GM23338 (cell line): ENCODE results near the gene LILRB1. TPM values are rescaled to one million over a fixed set of nuclear protein-coding genes. Genes with fewer than 3 reads are reported as not detected.

Source experiments
- ATAC-seq: fragments of 200-7000 bp; cut with Tn5 transposase; 3 replicates; pipeline ENCODE4 v1.9.1; 2020
- DNase-seq: peaks from one replicate; pipeline ENCODE4 v3.0.0-alpha.2; 2015; ENCODE audit warnings: low spot score
- H2AFZ ChIP-seq: fragments of 200-600 bp; sonication (generic); 2 replicates; pipeline ENCODE4 v1.8.0; 2016; ENCODE audit warnings: antibody characterized with exemption, mild to moderate bottlenecking, moderate library complexity
- H3F3A ChIP-seq: fragments of 200-600 bp; sonication (generic); replicated peaks from 2 replicates; pipeline ENCODE4 v1.8.0; 2017; ENCODE audit warnings: antibody characterized with exemption, mixed run types, low read depth
- H3K27ac ChIP-seq: fragments of 200-600 bp; sonication (generic); 2 replicates; pipeline ENCODE4 v1.6.1; 2016; ENCODE audit warnings: low read depth
- H3K27me3 ChIP-seq: fragments of 200-600 bp; sonication (generic); 2 replicates; pipeline ENCODE4 v1.8.0; 2016; ENCODE audit warnings: mild to moderate bottlenecking, mixed run types, moderate library complexity; ENCODE audit not compliant: insufficient read depth
- H3K36me3 ChIP-seq: fragments of 200-600 bp; sonication (generic); 2 replicates; pipeline ENCODE4 v1.8.0; 2016; ENCODE audit warnings: mild to moderate bottlenecking; ENCODE audit not compliant: insufficient read depth
- H3K4me1 ChIP-seq: fragments of 200-600 bp; sonication (generic); 2 replicates; pipeline ENCODE4 v1.8.0; 2016; ENCODE audit warnings: mild to moderate bottlenecking, moderate library complexity; ENCODE audit not compliant: insufficient read depth
- H3K4me2 ChIP-seq: fragments of 200-600 bp; sonication (generic); 2 replicates; pipeline ENCODE4 v1.7.1; 2017; ENCODE audit warnings: mixed run types
- H3K4me3 ChIP-seq: fragments of 200-600 bp; sonication (generic); 2 replicates; pipeline ENCODE4 v1.6.1; 2016; ENCODE audit warnings: mixed run types
- H3K79me2 ChIP-seq: fragments of 200-600 bp; sonication (generic); replicated peaks from 2 replicates; pipeline ENCODE4 v1.8.0; 2017; ENCODE audit warnings: mild to moderate bottlenecking; ENCODE audit not compliant: insufficient read depth
- H3K9me2 ChIP-seq: fragments of 200-600 bp; sonication (generic); 2 replicates; pipeline ENCODE4 v1.8.0; 2017; ENCODE audit not compliant: insufficient read depth
- H4K20me1 ChIP-seq: fragments of 200-600 bp; sonication (generic); replicated peaks from 2 replicates; pipeline ENCODE4 v1.8.0; 2017; ENCODE audit warnings: mild to moderate bottlenecking; ENCODE audit not compliant: insufficient read depth
- H3K27ac Mint-ChIP-seq: 2 replicates; pipeline ENCODE4 v1.8.0; 2020; ENCODE audit warnings: inconsistent platforms, mild to moderate bottlenecking, moderate library complexity, mixed read lengths
- H3K27me3 Mint-ChIP-seq: 3 replicates; pipeline ENCODE4 v1.8.0; 2022; ENCODE audit warnings: low read depth, mild to moderate bottlenecking, moderate library complexity, mixed read lengths, inconsistent platforms; ENCODE audit not compliant: insufficient read depth, poor library complexity
- H3K36me3 Mint-ChIP-seq: 3 replicates; pipeline ENCODE4 v1.8.0; 2021; ENCODE audit warnings: low read depth, mild to moderate bottlenecking, inconsistent platforms, moderate library complexity, mixed read lengths
- H3K4me1 Mint-ChIP-seq: 3 replicates; pipeline ENCODE4 v1.8.0; 2020; ENCODE audit warnings: mild to moderate bottlenecking, inconsistent platforms, mixed read lengths
- H3K4me3 Mint-ChIP-seq: 3 replicates; pipeline ENCODE4 v1.8.0; 2021; ENCODE audit warnings: moderate library complexity, mild to moderate bottlenecking, inconsistent platforms, mixed read lengths
- H3K9me3 Mint-ChIP-seq: 3 replicates; pipeline ENCODE4 v1.8.0; 2020; ENCODE audit warnings: moderate library complexity, mild to moderate bottlenecking, inconsistent platforms, mixed read lengths
- EZH2 ChIP-seq: fragments of 200-600 bp; sonication (generic); IDR thresholded peaks from one replicate; pipeline ENCODE4 v1.8.0; 2017; ENCODE audit warnings: antibody characterized with exemption, mild to moderate bottlenecking, low read depth; ENCODE audit not compliant: unreplicated experiment
- NANOG ChIP-seq: IDR thresholded peaks from 2 replicates; pipeline ENCODE4 v1.6.1; 2016; ENCODE audit warnings: antibody characterized with exemption, borderline replicate concordance
- ZNF114 ChIP-seq: fragments of 250-450 bp; sonication (Bioruptor Pico); IDR thresholded peaks from 2 replicates; pipeline ENCODE4 v1.5.0; 2020; ENCODE audit warnings: mild to moderate bottlenecking, moderate library complexity
- polyA plus RNA-seq: library from polyadenylated mRNA; unstranded; fragments of >200 nt; fragmentation: Nextera tagmentation; extraction: Ambion mirVana; gene quantifications from 2 replicates; pipeline ENCODE4 v1.2.1, GENCODE V29; 2016
- total RNA-seq: library from RNA; depleted of rRNA; stranded (reverse); fragments of >200 nt; shearing (Covaris generic); gene quantifications from 2 replicates; pipeline ENCODE4 v1.2.3, GENCODE V29; 2014
- TF ChIP-seq, protein P1 (sequence below): fragments of 250-450 bp; sonication (Bioruptor Pico); IDR thresholded peaks from 2 replicates; pipeline ENCODE4 v1.5.0; 2020; ENCODE audit warnings: mild to moderate bottlenecking, moderate library complexity
- TF ChIP-seq, protein P2 (sequence below): IDR thresholded peaks from 2 replicates; pipeline ENCODE4 v1.6.1; 2016; ENCODE audit warnings: antibody characterized with exemption

Gene LILRB1
- total and polyA plus RNA-seq, 2 experiments from 2014 or later = 0.14 TPM; not detected in 1

DNA sequence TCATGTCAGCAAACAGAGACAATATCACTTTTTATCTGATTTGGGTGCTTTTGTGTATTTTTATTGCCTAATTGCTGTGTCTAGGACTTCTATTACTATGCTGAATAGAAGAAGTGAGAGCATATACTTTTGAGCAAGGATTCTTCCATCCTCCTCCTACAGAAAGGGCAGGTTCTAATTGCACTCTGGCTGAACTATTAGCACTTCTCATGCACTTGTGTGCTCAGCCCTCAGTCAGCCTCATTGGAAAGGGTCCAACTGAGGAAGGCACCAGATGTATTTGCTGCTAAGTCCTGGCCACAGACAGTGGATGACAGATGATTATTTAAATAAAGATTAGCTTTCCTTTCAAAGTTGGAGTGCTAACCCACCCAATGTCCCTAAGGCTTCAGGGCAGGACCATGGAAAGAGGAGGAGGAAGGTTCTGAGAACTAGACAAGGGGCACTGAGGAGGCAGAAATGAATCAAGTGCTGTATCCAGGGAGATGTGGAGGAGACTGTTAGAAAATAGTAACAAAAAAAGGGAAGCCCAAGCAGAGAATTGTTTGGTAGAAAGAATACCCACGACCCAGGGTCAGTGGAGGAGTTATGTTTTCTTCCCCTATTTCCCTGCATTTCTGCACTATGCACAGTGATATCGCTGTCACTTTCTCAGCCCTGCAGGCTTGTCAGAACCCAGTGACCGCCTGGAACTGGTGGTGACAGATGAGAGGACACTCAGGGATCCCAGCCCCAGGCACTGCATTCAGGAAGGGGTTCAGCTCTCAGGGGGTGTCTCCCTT is 40.5 kb downstream of the LILRB1 start:
- H2AFZ ChIP-seq = no peak overlapping the region
- H3K9me3 Mint-ChIP-seq = peaks cover 84% of the 10 kb centered on the region
- no peaks in the 10 kb centered on the region for H3K4me1 Mint-ChIP-seq
- H3K27ac Mint-ChIP-seq = no peak overlapping the region
- no peaks in the 10 kb centered on the region for H3K36me3 ChIP-seq
- no peaks in the 10 kb centered on the region for H3F3A ChIP-seq
- no peaks in the 10 kb centered on the region for H3K27me3 ChIP-seq
- peaks cover 7% of the 10 kb centered on the region for H3K27me3 Mint-ChIP-seq
- no peak overlapping the region for H3K4me3 Mint-ChIP-seq
- no peaks in the 10 kb centered on the region for H3K79me2 ChIP-seq
- TF ChIP-seq, protein P1, sequence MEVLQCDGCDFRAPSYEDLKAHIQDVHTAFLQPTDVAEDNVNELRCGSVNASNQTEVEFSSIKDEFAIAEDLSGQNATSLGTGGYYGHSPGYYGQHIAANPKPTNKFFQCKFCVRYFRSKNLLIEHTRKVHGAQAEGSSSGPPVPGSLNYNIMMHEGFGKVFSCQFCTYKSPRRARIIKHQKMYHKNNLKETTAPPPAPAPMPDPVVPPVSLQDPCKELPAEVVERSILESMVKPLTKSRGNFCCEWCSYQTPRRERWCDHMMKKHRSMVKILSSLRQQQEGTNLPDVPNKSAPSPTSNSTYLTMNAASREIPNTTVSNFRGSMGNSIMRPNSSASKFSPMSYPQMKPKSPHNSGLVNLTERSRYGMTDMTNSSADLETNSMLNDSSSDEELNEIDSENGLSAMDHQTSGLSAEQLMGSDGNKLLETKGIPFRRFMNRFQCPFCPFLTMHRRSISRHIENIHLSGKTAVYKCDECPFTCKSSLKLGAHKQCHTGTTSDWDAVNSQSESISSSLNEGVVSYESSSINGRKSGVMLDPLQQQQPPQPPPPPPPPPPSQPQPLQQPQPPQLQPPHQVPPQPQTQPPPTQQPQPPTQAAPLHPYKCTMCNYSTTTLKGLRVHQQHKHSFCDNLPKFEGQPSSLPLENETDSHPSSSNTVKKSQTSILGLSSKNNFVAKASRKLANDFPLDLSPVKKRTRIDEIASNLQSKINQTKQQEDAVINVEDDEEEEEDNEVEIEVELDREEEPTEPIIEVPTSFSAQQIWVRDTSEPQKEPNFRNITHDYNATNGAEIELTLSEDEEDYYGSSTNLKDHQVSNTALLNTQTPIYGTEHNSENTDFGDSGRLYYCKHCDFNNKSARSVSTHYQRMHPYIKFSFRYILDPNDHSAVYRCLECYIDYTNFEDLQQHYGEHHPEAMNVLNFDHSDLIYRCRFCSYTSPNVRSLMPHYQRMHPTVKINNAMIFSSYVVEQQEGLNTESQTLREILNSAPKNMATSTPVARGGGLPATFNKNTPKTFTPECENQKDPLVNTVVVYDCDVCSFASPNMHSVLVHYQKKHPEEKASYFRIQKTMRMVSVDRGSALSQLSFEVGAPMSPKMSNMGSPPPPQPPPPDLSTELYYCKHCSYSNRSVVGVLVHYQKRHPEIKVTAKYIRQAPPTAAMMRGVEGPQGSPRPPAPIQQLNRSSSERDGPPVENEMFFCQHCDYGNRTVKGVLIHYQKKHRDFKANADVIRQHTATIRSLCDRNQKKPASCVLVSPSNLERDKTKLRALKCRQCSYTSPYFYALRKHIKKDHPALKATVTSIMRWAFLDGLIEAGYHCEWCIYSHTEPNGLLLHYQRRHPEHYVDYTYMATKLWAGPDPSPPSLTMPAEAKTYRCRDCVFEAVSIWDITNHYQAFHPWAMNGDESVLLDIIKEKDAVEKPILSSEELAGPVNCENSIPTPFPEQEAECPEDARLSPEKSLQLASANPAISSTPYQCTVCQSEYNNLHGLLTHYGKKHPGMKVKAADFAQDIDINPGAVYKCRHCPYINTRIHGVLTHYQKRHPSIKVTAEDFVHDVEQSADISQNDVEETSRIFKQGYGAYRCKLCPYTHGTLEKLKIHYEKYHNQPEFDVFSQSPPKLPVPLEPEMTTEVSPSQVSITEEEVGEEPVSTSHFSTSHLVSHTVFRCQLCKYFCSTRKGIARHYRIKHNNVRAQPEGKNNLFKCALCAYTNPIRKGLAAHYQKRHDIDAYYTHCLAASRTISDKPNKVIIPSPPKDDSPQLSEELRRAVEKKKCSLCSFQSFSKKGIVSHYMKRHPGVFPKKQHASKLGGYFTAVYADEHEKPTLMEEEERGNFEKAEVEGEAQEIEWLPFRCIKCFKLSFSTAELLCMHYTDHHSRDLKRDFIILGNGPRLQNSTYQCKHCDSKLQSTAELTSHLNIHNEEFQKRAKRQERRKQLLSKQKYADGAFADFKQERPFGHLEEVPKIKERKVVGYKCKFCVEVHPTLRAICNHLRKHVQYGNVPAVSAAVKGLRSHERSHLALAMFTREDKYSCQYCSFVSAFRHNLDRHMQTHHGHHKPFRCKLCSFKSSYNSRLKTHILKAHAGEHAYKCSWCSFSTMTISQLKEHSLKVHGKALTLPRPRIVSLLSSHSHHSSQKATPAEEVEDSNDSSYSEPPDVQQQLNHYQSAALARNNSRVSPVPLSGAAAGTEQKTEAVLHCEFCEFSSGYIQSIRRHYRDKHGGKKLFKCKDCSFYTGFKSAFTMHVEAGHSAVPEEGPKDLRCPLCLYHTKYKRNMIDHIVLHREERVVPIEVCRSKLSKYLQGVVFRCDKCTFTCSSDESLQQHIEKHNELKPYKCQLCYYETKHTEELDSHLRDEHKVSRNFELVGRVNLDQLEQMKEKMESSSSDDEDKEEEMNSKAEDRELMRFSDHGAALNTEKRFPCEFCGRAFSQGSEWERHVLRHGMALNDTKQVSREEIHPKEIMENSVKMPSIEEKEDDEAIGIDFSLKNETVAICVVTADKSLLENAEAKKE (CRISPR knock-in tag) = no peak
- no peak for TF ChIP-seq EZH2
- no peak for TF ChIP-seq NANOG
- no peak for TF ChIP-seq ZNF114 (CRISPR knock-in tag)
- TF ChIP-seq, protein P2, sequence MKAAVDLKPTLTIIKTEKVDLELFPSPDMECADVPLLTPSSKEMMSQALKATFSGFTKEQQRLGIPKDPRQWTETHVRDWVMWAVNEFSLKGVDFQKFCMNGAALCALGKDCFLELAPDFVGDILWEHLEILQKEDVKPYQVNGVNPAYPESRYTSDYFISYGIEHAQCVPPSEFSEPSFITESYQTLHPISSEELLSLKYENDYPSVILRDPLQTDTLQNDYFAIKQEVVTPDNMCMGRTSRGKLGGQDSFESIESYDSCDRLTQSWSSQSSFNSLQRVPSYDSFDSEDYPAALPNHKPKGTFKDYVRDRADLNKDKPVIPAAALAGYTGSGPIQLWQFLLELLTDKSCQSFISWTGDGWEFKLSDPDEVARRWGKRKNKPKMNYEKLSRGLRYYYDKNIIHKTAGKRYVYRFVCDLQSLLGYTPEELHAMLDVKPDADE = no peak
- H3K4me2 ChIP-seq = no peak overlapping the region
- no peaks in the 10 kb centered on the region for H3K9me2 ChIP-seq
- no peaks in the 10 kb centered on the region for H3K4me1 ChIP-seq
- ATAC-seq = no peak
- DNase-seq = no peak
- H3K36me3 Mint-ChIP-seq = peaks cover 12% of the 10 kb centered on the region
- no peaks in the 10 kb centered on the region for H4K20me1 ChIP-seq
- H3K4me3 ChIP-seq = no peak overlapping the region
- no peak overlapping the region for H3K27ac ChIP-seq
